Kidney (tissue), 14 donors: ENCODE results near the gene SLN. TPM values are rescaled to one million over a fixed set of nuclear protein-coding genes. Genes with fewer than 3 reads are reported as not detected.

Experiments
- DNase-seq, 5 donors: peaks; one replicate each; pipeline ENCODE4 v3.0.0-alpha.2; 2013 to 2020
- FAIRE-seq: peaks from 2 replicates; lab custom pipeline; 2012; peaks lifted over from hg19 to GRCh38; lab: Jason Lieb, UNC
- H3K27ac ChIP-seq, 2 donors: one replicate each; pipeline ENCODE4 v1.7.0; 2013; ENCODE audit warnings: low read depth in 2 of 2, low read length in 2 of 2, inconsistent platforms in 1 of 2
- H3K27me3 ChIP-seq: one replicate; pipeline ENCODE4 v1.7.1; 2013; ENCODE audit warnings: low read length, inconsistent platforms; ENCODE audit not compliant: control insufficient read depth, insufficient read depth
- H3K36me3 ChIP-seq, 3 donors: one replicate each; pipeline versions ENCODE4 v1.7.0 to v1.7.1; 2013; ENCODE audit warnings: low read length in 3 of 3, control low read depth in 1 of 3, inconsistent platforms in 1 of 3; ENCODE audit not compliant: insufficient read depth in 3 of 3, control insufficient read depth in 2 of 3
- H3K4me1 ChIP-seq, 3 donors: one replicate each; pipeline versions ENCODE4 v1.7.0 to v1.7.1; 2013; ENCODE audit warnings: low read length in 3 of 3, inconsistent platforms in 1 of 3, low read depth in 1 of 3; ENCODE audit not compliant: control insufficient read depth in 2 of 3, insufficient read depth in 2 of 3
- H3K4me3 ChIP-seq, 3 donors: one replicate each; pipeline versions ENCODE4 v1.7.0 to v1.8.1; 2013; ENCODE audit warnings: low read length in 3 of 3, control low read depth in 1 of 3, inconsistent platforms in 1 of 3
- H3K9ac ChIP-seq, 3 donors: one replicate each; pipeline versions ENCODE4 v1.7.0 to v1.7.1; 2013; ENCODE audit warnings: low read length in 3 of 3, control low read depth in 1 of 3, inconsistent platforms in 1 of 3
- H3K9me3 ChIP-seq, 3 donors: one replicate each; pipeline versions ENCODE4 v1.7.0 to v1.7.1; 2013; ENCODE audit warnings: low read length in 3 of 3, control low read depth in 1 of 3, inconsistent platforms in 1 of 3; ENCODE audit not compliant: control insufficient read depth in 2 of 3, insufficient read depth in 1 of 3
- CTCF ChIP-seq: IDR thresholded peaks from 3 replicates; pipeline ENCODE4 v1.5.1; 2012; ENCODE audit warnings: mild to moderate bottlenecking, moderate library complexity, borderline replicate concordance; ENCODE audit not compliant: insufficient read depth; ENCODE audit errors: extremely low read depth
- intact Hi-C: fragments of 100-400 bp; cut with DNase I; formaldehyde crosslinking; loops from one replicate; pipeline ENCODE4 v1.11.1; 2022
- polyA plus RNA-seq: library from polyadenylated mRNA; stranded (reverse); fragments of 350-450 nt; fragmentation: Illumina TruSeq; extraction: RNeasy Lipid Tissue Mini Kit (QIAGEN cat#74804); gene quantifications from one replicate; pipeline ENCODE4 v1.2.3, GENCODE V29; 2014; ENCODE audit warnings: low read depth, low replicate concordance; ENCODE audit not compliant: insufficient read depth
- total RNA-seq: library from RNA; stranded (reverse); fragmentation: NEBNext Ultra II Directional; extraction: Animal tissue kit (Norgen Biotek cat#: 25700); gene quantifications from one replicate; pipeline ENCODE4 v1.2.1, GENCODE V29; 2021
- donor health status: control.
- donor health status: control.
- donor health status: control.
- donor health status: control.
- donor health status: control.
- donor health status: DM: yes; HTN: yes; CAD: no.
- donor health status: Normal renal cell carcinoma (clear cell type).

Gene SLN
- total and polyA plus RNA-seq, 2 donors from 2014 or later = not detected

- Histone ChIP-seq H3K4me1 (no peaks in the 10 kb centered on the region), H3K9ac (no peak overlapping the region), H3K27ac (no peak overlapping the region), H3K36me3 (no peaks in the 10 kb centered on the region), H3K9me3 (no peaks in the 10 kb centered on the region), H3K4me3 (no peak overlapping the region), H3K27me3 (no peaks in the 10 kb centered on the region)
- TF ChIP-seq CTCF = no peak
- FAIRE-seq = no peak
- no peak for DNase-seq
- intact Hi-C loops = no loop called here
These were observed 12.2 kb downstream of the SLN start for GRCh38 chr11:107699371-107700285.

GRCh38 chr11:107697291-107697690, 14.6 kb downstream of the SLN start:
- Histone ChIP-seq H3K4me3 (no peak overlapping the region), H3K4me1 (no peaks in the 10 kb centered on the region), H3K27me3 (no peaks in the 10 kb centered on the region), H3K9ac (no peak overlapping the region), H3K36me3 (no peaks in the 10 kb centered on the region), H3K27ac (no peak overlapping the region), H3K9me3 (no peaks in the 10 kb centered on the region)
- no peak for TF ChIP-seq CTCF
- intact Hi-C loops = no loop called here
- FAIRE-seq = no peak
- no peak for DNase-seq

- intact Hi-C loops = no loop called here
- no peak for TF ChIP-seq CTCF
- FAIRE-seq (no peak), DNase-seq (no peak)
- Histone ChIP-seq H3K9me3 (no peaks in the 10 kb centered on the region), H3K27me3 (no peaks in the 10 kb centered on the region), H3K27ac (no peak overlapping the region), H3K4me1 (no peaks in the 10 kb centered on the region), H3K9ac (no peak overlapping the region), H3K36me3 (no peaks in the 10 kb centered on the region), H3K4me3 (no peak overlapping the region)
These were observed 15.7 kb downstream of the SLN start for GRCh38 chr11:107696140-107696539.

GRCh38 chr11:107695446-107695845, 16.4 kb downstream of the SLN start:
- H3K27ac ChIP-seq = no peak overlapping the region
- no peak overlapping the region for H3K4me3 ChIP-seq
- H3K9ac ChIP-seq = no peak overlapping the region
- no peaks in the 10 kb centered on the region for H3K27me3 ChIP-seq
- intact Hi-C loops = no loop called here
- DNase-seq (no peak), FAIRE-seq (no peak)
- TF ChIP-seq CTCF = no peak
- no peaks in the 10 kb centered on the region for H3K4me1 ChIP-seq
- H3K9me3 ChIP-seq = no peaks in the 10 kb centered on the region
- no peaks in the 10 kb centered on the region for H3K36me3 ChIP-seq
